GM13977 (cell line): Measurements from ENCODE around the gene ATP2A1.

Experiments used
- DNase-seq: peaks from one replicate; pipeline ENCODE4 v3.0.0; 2012; ENCODE audit warnings: low spot score
- in situ Hi-C: fragments of 300-500 bp; cut with MboI; formaldehyde crosslinking; loops from one replicate; pipeline ENCODE4 v1.12.0; 2022; ENCODE audit warnings: low sequenced_read_pairs, low pct_unique_long_range_greater_than_20kb, mixed read lengths, inconsistent platforms; ENCODE audit not compliant: unreplicated experiment
- TF ChIP-seq, protein P1 (sequence below): IDR thresholded peaks from 2 replicates; pipeline ENCODE4 v1.5.1; 2012; ENCODE audit warnings: mild to moderate bottlenecking, control low read depth; ENCODE audit not compliant: insufficient read depth; ENCODE audit errors: extremely low read depth, missing control alignments

The ATP2A1 gene

DNA sequence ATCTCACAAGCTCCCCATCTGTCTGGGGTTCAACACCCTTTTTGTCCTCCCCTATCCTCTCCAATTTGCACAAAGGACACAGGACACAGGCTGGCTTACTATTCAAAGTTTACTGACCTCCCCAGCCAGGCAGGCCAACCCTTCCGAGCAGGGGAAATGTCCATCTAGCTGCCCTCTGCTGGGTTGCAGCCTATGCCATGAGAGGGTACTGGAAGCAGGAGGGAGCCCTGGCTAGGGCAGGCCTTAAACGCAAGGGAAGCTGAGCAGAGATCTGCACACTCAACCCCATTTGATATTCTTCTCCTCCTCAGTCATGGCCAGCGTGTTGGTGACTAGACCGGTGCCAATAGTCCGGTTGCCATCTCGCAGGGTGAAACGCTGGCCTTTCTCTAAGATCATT, 35.6 kb upstream of the ATP2A1 start:
- no peak for DNase-seq
- TF ChIP-seq, protein P1, sequence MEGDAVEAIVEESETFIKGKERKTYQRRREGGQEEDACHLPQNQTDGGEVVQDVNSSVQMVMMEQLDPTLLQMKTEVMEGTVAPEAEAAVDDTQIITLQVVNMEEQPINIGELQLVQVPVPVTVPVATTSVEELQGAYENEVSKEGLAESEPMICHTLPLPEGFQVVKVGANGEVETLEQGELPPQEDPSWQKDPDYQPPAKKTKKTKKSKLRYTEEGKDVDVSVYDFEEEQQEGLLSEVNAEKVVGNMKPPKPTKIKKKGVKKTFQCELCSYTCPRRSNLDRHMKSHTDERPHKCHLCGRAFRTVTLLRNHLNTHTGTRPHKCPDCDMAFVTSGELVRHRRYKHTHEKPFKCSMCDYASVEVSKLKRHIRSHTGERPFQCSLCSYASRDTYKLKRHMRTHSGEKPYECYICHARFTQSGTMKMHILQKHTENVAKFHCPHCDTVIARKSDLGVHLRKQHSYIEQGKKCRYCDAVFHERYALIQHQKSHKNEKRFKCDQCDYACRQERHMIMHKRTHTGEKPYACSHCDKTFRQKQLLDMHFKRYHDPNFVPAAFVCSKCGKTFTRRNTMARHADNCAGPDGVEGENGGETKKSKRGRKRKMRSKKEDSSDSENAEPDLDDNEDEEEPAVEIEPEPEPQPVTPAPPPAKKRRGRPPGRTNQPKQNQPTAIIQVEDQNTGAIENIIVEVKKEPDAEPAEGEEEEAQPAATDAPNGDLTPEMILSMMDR: no peak
- in situ Hi-C loops: no loop called here

DNA sequence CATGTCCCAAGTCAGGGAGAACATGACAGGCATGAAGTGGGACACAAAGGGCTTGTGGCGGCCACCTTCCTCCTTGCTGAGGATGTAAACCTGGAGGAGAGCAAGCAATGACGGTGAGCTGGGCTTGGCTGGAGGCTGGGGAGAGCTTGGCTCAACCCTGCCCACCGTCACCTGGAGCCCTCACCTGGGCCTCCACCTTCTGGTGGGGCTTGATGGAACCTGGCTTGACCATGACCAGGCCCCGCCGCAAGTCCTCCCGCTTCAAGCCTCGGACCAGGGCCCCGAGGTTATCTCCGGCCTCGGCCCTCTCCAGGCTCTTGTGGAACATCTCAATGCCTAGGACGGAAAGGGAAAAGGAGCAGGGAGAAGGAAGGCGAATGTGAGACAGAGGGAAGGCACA, 34.5 kb upstream of the ATP2A1 start:
- TF ChIP-seq, protein P1: no peak
- no peak for DNase-seq
- in situ Hi-C loops: no loop called here

DNA sequence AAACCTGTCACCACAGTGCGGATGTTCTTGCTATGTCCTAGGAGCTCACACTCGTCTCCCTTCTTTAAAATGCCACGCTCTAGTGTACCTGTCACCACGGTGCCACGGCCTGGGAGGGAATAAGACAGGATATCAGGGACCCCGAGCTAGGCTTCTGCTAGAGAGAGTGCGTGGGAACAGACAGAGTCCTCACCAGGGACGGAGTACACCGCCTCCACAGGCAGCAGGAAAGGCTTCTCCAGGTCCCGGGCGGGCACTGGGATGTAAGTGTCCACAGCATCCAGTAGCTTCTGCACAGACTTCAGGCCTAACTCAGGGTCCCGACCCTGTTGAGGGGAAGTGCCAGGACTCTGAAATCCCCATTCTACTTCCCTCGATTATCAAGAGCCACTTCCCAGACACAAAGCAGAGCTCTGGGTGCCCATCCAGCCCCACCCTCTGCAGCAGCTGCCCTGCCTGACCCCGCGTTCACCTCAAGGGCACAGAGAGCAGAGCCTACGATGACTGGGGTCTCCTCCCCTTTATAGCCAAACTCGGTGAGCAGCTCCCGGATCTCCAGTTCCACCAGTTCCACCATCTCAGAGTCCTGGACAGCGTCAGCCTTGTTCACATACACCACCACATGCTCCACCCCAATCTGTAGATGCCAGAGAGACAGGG, 33.9 kb upstream of the ATP2A1 start:
- no peak for DNase-seq
- in situ Hi-C loops: no loop called here
- TF ChIP-seq, protein P1: no peak

DNA sequence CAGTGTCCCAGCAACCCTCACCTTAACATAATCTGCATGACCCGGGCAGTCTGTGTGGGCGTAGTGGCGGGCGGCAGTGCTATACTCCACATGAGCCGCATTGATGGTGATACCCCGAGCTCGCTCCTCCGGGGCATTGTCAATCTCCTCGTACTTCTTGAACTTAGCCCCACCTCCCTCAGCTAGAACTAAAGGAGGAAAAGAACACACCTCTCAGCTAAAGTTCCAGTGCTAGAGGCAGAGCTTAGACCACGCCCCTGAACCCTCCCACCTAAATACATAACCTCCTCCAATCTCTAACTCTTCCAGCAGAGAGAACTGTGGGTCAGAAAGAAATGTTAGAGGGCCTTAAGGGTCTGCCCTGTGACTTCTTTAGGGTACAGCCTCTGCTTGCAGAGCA, 33.0 kb upstream of the ATP2A1 start:
- TF ChIP-seq, protein P1: no peak
- DNase-seq: peak; percentile 52
- in situ Hi-C loops: no loop called here

DNA sequence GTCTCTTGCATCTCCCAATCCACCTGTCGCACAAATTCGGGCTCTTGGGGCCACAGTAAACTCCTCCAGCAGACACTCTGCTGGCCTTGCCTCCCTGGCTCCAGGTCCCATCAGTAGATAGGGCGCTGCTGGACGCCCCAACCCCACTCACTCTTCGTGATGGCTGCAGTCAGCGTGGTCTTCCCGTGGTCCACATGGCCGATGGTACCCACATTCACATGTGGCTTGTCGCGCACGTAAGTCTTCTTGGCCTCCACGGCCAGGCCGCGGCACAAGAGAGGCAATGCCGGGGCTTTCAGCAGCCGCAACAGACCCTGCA, 32.6 kb upstream of the ATP2A1 start:
- TF ChIP-seq, protein P1: no peak
- no peak for DNase-seq
- in situ Hi-C loops: no loop called here

DNA sequence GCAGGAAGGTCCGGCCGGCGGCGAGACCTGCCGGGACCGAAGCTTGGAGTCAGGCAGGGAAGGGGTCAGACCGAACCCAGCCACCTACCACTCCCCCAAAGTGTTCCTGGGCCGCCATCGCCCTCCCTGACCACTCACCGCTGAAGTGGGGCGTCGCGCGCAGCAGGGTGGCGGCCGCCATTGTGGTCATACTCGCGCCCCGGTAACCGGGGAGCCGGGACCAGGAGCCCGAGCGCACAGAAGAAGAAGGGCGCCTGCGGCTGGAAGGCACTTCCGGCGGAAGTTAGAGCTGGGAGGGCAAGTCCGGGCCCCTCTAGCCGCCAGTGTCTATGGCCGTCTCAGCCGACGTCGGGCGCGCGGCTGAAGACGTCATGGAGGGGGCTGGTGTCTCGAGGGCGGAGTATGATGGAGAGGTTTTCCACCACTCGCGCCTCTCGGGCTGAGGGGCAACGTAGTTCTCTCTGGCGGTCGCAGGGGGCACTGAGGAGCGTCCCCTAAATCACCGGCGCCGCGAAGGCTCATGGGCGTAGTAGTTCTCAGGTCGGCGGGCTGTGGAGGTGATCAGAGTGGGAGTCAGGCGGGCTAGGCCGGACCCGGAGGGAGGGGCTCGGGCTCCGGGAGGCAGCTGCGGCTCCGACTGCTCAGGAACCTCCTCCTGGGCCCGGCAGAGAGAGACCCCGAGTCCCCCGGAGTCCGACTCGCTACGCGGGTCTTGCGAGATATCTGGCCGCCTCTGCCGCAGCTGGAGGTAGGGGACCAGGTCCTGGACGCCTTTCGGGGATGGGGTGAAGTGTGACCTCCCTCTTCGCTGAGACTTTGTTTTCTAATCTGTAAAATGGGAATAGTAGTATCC, 32.0 kb upstream of the ATP2A1 start, which contains the start of gene TUFM:
Gene TUFM (minus strand): TSS at position 269 of the 853 bp plus-strand sequence. CDS start 79 bp downstream, at position 190.
- in situ Hi-C loops: no loop called here

More for the DNA sequence above, 32.0 kb upstream of the ATP2A1 start, which contains the start of gene TUFM:
- peak; percentile 97 for DNase-seq
- TF ChIP-seq, protein P1: peak; percentile 74
